ENCODE measurements around the gene ZNF234. TPM values are rescaled to one million over a fixed set of nuclear protein-coding genes. Genes with fewer than 3 reads are reported as not detected.

ZNF234 gene
- total and polyA plus RNA-seq, 2 donors (not counting 1 experiment from before 2014, with no cell fraction given), result 3.1 to 27.5 TPM

DNA sequence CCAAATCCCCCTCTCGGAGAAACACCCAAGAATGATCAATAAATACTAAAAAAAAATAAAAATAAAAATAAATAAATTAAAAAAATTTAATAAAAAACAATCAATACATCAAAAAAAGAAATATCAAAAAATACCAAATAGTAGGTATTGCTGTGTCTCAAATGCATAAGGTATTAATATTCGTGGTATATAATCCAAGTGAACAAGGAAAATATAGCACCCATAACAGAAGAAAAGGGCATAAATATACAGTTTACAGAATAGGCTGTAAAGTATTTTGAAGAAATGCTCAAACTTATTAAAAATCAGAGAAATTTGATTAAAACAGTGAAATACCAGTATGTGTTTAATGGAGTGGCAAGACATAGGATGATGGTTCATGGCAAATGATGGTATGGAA, 63.4 kb downstream of the ZNF234 start:
- POLR2A ChIA-PET, result no interaction called here
- Mint-ChIP-seq H3K27me3 (peaks cover 17% of the 10 kb centered on the region), H3K9me3 (ENCODE audit: insufficient read depth) (peaks cover 7% of the 10 kb centered on the region), H3K4me3 (no peak overlapping the region), H3K27ac (no peak overlapping the region), H3K4me1 (peaks cover 11% of the 10 kb centered on the region)
- Histone ChIP-seq H3K4me1 (ENCODE audit: control insufficient read depth in 2 of 2, insufficient read depth in 2 of 2, low read length in 2 of 2) (peaks cover 4 to 7% of the 10 kb centered on the region in 2 donors), H3K79me2 (ENCODE audit: control insufficient read depth, insufficient read depth, low read length) (no peaks in the 10 kb centered on the region), H3K36me3 (replicated peaks in 1 of 2; ENCODE audit: control extremely low read depth in 1 of 2, control insufficient read depth in 1 of 2, extremely low read depth in 1 of 2, insufficient read depth in 2 of 2, low read length in 1 of 2) (no peaks in the 10 kb centered on the region), H3K27ac (ENCODE audit: low read length in 2 of 2) (no peak overlapping the region), H3K4me3 (ENCODE audit: control extremely low read depth in 1 of 5, extremely low read depth in 1 of 5, insufficient read depth in 1 of 5, low read depth in 2 of 5, low read length in 4 of 5) (no peak overlapping the region), H4K20me1 (ENCODE audit: control insufficient read depth, insufficient read depth, low read length, poor library complexity, severe bottlenecking) (no peaks in the 10 kb centered on the region), H3K9ac (ENCODE audit: low read length) (no peak overlapping the region), H3K9me3 (ENCODE audit: control extremely low read depth in 1 of 3, control insufficient read depth in 2 of 3, insufficient read depth in 1 of 3, low read length in 2 of 3) (peaks cover 7 to 18% (median 12%) of the 10 kb centered on the region in 3 donors), H2AFZ (ENCODE audit: insufficient read depth, low read depth, low read length, poor library complexity, severe bottlenecking) (no peak overlapping the region), H3K4me2 (replicated peaks; ENCODE audit: low read depth, low read length, poor library complexity, severe bottlenecking) (no peak overlapping the region), H3K27me3 (replicated peaks in 1 of 4; ENCODE audit: control extremely low read depth in 1 of 4, control insufficient read depth in 3 of 4, insufficient read depth in 4 of 4, low read length in 3 of 4) (no peaks in the 10 kb centered on the region)
- no peak for DNase-seq
- intact Hi-C loops (cut with micrococcal nuclease), result no loop called here
- CTCF ChIA-PET, result no interaction called here
- no peak for ATAC-seq (ENCODE audit: low read depth)
- TF ChIP-seq, protein P1, sequence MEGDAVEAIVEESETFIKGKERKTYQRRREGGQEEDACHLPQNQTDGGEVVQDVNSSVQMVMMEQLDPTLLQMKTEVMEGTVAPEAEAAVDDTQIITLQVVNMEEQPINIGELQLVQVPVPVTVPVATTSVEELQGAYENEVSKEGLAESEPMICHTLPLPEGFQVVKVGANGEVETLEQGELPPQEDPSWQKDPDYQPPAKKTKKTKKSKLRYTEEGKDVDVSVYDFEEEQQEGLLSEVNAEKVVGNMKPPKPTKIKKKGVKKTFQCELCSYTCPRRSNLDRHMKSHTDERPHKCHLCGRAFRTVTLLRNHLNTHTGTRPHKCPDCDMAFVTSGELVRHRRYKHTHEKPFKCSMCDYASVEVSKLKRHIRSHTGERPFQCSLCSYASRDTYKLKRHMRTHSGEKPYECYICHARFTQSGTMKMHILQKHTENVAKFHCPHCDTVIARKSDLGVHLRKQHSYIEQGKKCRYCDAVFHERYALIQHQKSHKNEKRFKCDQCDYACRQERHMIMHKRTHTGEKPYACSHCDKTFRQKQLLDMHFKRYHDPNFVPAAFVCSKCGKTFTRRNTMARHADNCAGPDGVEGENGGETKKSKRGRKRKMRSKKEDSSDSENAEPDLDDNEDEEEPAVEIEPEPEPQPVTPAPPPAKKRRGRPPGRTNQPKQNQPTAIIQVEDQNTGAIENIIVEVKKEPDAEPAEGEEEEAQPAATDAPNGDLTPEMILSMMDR (IDR thresholded peaks at IDR 0.05), result no peak
- no peak for TF ChIP-seq EZH2 (IDR thresholded peaks at IDR 0.05; ENCODE audit: borderline replicate concordance, insufficient read depth, low read depth, low read length, poor library complexity, severe bottlenecking)
- no CpG with 5 or more reads among the region's 2 CpGs for WGBS (ENCODE audit: insufficient coverage)

DNA sequence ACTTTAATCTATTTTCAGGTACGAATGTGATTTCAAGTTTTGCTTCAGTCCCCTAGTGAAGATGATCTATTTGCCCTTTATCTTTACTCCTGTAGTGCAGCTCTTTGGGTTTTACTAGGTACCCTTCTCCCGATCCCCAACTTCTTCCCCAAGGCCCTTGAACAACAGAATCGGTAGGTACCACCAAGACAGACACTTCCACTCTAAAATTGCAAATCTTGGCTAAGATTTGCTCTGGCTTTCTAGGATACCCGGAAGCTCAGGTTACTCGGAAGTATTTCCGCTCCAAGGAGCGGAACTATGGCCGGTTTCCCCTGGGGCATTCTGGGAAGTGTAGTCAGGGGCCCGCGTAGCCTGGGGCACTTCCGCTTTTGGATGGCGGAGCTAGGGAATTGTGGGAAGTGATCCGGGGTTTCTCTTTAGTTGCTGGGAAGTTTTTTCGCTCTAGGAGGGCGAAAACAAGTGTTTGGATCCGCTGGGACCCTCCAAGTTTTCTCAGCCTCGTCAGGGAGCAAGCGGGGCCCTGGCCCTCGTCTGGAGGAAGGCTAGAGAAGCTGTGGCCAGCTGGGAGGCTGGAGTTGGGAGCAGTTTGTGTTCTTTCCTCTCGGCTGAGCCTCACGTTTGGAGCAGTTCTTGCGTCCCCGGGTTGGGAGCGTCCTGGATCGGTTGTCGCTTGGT, 65.9 kb downstream of the ZNF234 start:
- H3K27me3 Mint-ChIP-seq, result peaks cover 13% of the 10 kb centered on the region
- Histone ChIP-seq H3K27ac (ENCODE audit: low read length in 2 of 2) (peak overlapping the region; percentile 71 to 86), H3K36me3 (replicated peaks in 1 of 2; ENCODE audit: control extremely low read depth in 1 of 2, control insufficient read depth in 1 of 2, extremely low read depth in 1 of 2, insufficient read depth in 2 of 2, low read length in 1 of 2) (no peaks in the 10 kb centered on the region), H3K9ac (ENCODE audit: low read length) (peak overlapping the region; percentile 86), H3K4me2 (replicated peaks; ENCODE audit: low read depth, low read length, poor library complexity, severe bottlenecking) (peak overlapping the region; percentile 89), H3K4me1 (ENCODE audit: control insufficient read depth in 2 of 2, insufficient read depth in 2 of 2, low read length in 2 of 2) (peaks cover 4 to 7% of the 10 kb centered on the region in 2 donors), H2AFZ (ENCODE audit: insufficient read depth, low read depth, low read length, poor library complexity, severe bottlenecking) (peak overlapping the region; percentile 94), H3K79me2 (ENCODE audit: control insufficient read depth, insufficient read depth, low read length) (peaks cover 2% of the 10 kb centered on the region), H3K27me3 (replicated peaks in 1 of 4; ENCODE audit: control extremely low read depth in 1 of 4, control insufficient read depth in 3 of 4, insufficient read depth in 4 of 4, low read length in 3 of 4) (no peaks in the 10 kb centered on the region), H3K4me3 (ENCODE audit: control extremely low read depth in 1 of 5, extremely low read depth in 1 of 5, insufficient read depth in 1 of 5, low read depth in 2 of 5, low read length in 4 of 5) (peak overlapping the region; percentile 70 to 93 (median 88)), H3K9me3 (ENCODE audit: control extremely low read depth in 1 of 3, control insufficient read depth in 2 of 3, insufficient read depth in 1 of 3, low read length in 2 of 3) (peaks cover 8 to 18% (median 11%) of the 10 kb centered on the region in 3 donors), H4K20me1 (ENCODE audit: control insufficient read depth, insufficient read depth, low read length, poor library complexity, severe bottlenecking) (no peaks in the 10 kb centered on the region)
- H3K4me1 Mint-ChIP-seq, result peaks cover 11% of the 10 kb centered on the region
- H3K9me3 Mint-ChIP-seq (ENCODE audit: insufficient read depth), result peaks cover 9% of the 10 kb centered on the region
- POLR2A ChIA-PET, result interaction anchor here (1.0 to 1.2 kb wide), 2 partner anchors 98 to 156 kb away, joined by 3 to 4 read pairs; partner anchors contain the start of gene ZNF235
- CTCF ChIA-PET, result interaction anchor here (1.0 kb wide), 1 partner anchor 45 kb away, joined by 3 read pairs; no protein-coding TSS in a partner anchor
- peak; percentile 91 for ATAC-seq (ENCODE audit: low read depth)
- 6% methylated on average over 23 of the region's 26 CpGs for WGBS (ENCODE audit: insufficient coverage)
- TF ChIP-seq EZH2 (IDR thresholded peaks at IDR 0.05; ENCODE audit: borderline replicate concordance, insufficient read depth, low read depth, low read length, poor library complexity, severe bottlenecking), result no peak
- TF ChIP-seq, protein P1 (IDR thresholded peaks at IDR 0.05), result no peak
- peak overlapping the region; percentile 88 for H3K4me3 Mint-ChIP-seq
- peak; percentile 91 for DNase-seq
- intact Hi-C loops (cut with micrococcal nuclease), result loop anchor here (1.0 to 2.0 kb wide), 9 partner anchors 42 to 272 kb away; partner anchors contain the start of genes ZNF224, ZNF226, ZNF230 and ZNF233
- H3K27ac Mint-ChIP-seq, result peak overlapping the region; percentile 92
